Cardiac muscle cell (in vitro differentiated cells and primary cell): Measurements from ENCODE around the gene NRP1. TPM values are rescaled to one million over a fixed set of nuclear protein-coding genes. Genes with fewer than 3 reads are reported as not detected.

Experiments
- DNase-seq, 2 donors: peaks; one replicate each; pipeline versions ENCODE4 v3.0.0 to v3.0.0-alpha.2; 2010 to 2017; ENCODE audit warnings: low read depth in 1 of 2, low spot score in 1 of 2
- H3K27ac ChIP-seq: fragments of 200-600 bp; sonication (generic); 2 replicates; pipeline ENCODE4 v1.5.1; 2016
- H3K27me3 ChIP-seq: fragments of 200-600 bp; sonication (generic); 2 replicates; pipeline ENCODE4 v1.6.0; 2016; ENCODE audit warnings: control low read depth
- H3K36me3 ChIP-seq: fragments of 200-600 bp; sonication (generic); 2 replicates; pipeline ENCODE4 v1.5.1; 2016; ENCODE audit warnings: control low read depth
- H3K4me1 ChIP-seq: fragments of 200-600 bp; sonication (generic); 2 replicates; pipeline ENCODE4 v1.8.1; 2017; ENCODE audit warnings: low read depth, mild to moderate bottlenecking, mixed run types
- H3K4me3 ChIP-seq: fragments of 200-600 bp; sonication (generic); 2 replicates; pipeline ENCODE4 v1.5.1; 2016; ENCODE audit warnings: mild to moderate bottlenecking
- H3K9me3 ChIP-seq: fragments of 200-600 bp; sonication (generic); 2 replicates; pipeline ENCODE4 v1.5.1; 2017; ENCODE audit warnings: low read depth, mild to moderate bottlenecking, control low read depth
- polyA plus RNA-seq: library from polyadenylated mRNA; unstranded; fragments of >200 nt; fragmentation: Nextera tagmentation; extraction: Ambion mirVana; gene quantifications from 2 replicates; pipeline ENCODE4 v1.2.1, GENCODE V29; 2016
- total RNA-seq: library from RNA; depleted of rRNA; stranded (reverse); fragments of >200 nt; gene quantifications from 2 replicates; pipeline ENCODE4 v1.2.3, GENCODE V29; 2016
- TF ChIP-seq, protein P1 (sequence below): IDR thresholded peaks from 2 replicates; pipeline ENCODE4 v1.5.1; 2012; ENCODE audit warnings: low read depth, mild to moderate bottlenecking, low read length

Gene NRP1
- total and polyA plus RNA-seq, 2 experiments from 2014 or later, result 145 to 327 TPM

- H3K36me3 ChIP-seq, result peaks cover 63% of the 10 kb centered on the region
- no peaks in the 10 kb centered on the region for H3K9me3 ChIP-seq
- H3K27ac ChIP-seq, result peak overlapping the region; percentile 23
- TF ChIP-seq, protein P1, sequence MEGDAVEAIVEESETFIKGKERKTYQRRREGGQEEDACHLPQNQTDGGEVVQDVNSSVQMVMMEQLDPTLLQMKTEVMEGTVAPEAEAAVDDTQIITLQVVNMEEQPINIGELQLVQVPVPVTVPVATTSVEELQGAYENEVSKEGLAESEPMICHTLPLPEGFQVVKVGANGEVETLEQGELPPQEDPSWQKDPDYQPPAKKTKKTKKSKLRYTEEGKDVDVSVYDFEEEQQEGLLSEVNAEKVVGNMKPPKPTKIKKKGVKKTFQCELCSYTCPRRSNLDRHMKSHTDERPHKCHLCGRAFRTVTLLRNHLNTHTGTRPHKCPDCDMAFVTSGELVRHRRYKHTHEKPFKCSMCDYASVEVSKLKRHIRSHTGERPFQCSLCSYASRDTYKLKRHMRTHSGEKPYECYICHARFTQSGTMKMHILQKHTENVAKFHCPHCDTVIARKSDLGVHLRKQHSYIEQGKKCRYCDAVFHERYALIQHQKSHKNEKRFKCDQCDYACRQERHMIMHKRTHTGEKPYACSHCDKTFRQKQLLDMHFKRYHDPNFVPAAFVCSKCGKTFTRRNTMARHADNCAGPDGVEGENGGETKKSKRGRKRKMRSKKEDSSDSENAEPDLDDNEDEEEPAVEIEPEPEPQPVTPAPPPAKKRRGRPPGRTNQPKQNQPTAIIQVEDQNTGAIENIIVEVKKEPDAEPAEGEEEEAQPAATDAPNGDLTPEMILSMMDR, result no peak
- no peak overlapping the region for H3K4me3 ChIP-seq
- no peak for DNase-seq
- no peaks in the 10 kb centered on the region for H3K27me3 ChIP-seq
- no peaks in the 10 kb centered on the region for H3K4me1 ChIP-seq
Measured at GRCh38 chr10:33265621-33266020, 68.8 kb downstream of the NRP1 start.

DNA sequence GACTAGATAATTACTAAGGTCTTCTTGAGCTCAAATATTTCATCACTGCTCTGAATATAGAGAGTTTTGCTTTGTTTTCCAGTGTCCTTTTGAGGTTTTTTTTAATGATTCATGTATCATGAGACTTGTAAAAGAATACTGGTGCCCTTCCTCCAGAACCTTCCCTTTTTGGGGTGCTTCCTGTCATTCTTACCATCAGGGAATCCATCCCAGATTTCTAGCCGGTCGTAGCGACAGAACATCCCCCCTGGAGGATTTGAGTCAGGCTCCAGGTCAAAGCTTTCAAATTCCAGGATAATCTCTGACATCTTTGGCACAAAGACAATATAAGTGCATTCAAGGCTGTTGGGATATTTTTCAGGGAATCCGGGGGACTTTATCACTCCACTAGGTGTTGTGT, 71.0 kb downstream of the NRP1 start:
- H3K27me3 ChIP-seq, result no peaks in the 10 kb centered on the region

DNA sequence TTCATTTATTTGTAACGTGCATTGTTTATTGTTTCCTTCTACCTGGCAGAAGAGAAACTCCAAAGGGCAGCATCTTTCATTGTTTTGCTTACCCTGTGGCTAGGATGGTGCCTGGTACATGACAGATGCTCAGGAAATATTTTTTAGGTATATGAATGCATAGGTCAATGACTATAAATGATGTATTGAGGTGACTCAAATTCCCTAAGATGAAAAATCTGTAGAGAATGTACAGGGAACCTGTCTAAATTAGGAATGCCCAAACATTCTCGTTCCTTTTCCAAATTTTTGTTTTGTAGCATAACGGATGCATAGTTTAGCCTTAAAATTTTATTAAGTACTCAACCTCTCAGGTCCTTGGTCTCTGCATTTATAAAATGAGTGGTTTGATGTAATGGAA, 71.6 kb downstream of the NRP1 start:
- no peaks in the 10 kb centered on the region for H3K27me3 ChIP-seq
- TF ChIP-seq, protein P1, result no peak
- no peak overlapping the region for H3K27ac ChIP-seq
- H3K4me1 ChIP-seq, result no peaks in the 10 kb centered on the region
- no peaks in the 10 kb centered on the region for H3K9me3 ChIP-seq
- peaks cover 63% of the 10 kb centered on the region for H3K36me3 ChIP-seq
- H3K4me3 ChIP-seq, result no peak overlapping the region
- no peak for DNase-seq

More for the DNA sequence above, 71.0 kb downstream of the NRP1 start:
- TF ChIP-seq, protein P1, result no peak
- peak in 1 of 2 donors; percentile 58 for DNase-seq
- no peak overlapping the region for H3K27ac ChIP-seq
- no peaks in the 10 kb centered on the region for H3K9me3 ChIP-seq
- no peak overlapping the region for H3K4me3 ChIP-seq
- H3K4me1 ChIP-seq, result no peaks in the 10 kb centered on the region
- peaks cover 63% of the 10 kb centered on the region for H3K36me3 ChIP-seq

- Histone ChIP-seq H3K27ac (no peak overlapping the region), H3K4me1 (no peaks in the 10 kb centered on the region), H3K36me3 (peaks cover 74% of the 10 kb centered on the region), H3K27me3 (no peaks in the 10 kb centered on the region), H3K9me3 (no peaks in the 10 kb centered on the region), H3K4me3 (no peak overlapping the region)
- TF ChIP-seq, protein P1, result no peak
- no peak for DNase-seq
Measured at GRCh38 chr10:33260403-33261149, 73.9 kb downstream of the NRP1 start.

GRCh38 chr10:33258967-33259366, 75.5 kb downstream of the NRP1 start:
- no peak overlapping the region for H3K4me3 ChIP-seq
- no peaks in the 10 kb centered on the region for H3K4me1 ChIP-seq
- DNase-seq, result peak in 1 of 2 donors; percentile 67
- TF ChIP-seq, protein P1, result no peak
- H3K27ac ChIP-seq, result no peak overlapping the region
- no peaks in the 10 kb centered on the region for H3K9me3 ChIP-seq
- peaks cover 84% of the 10 kb centered on the region for H3K36me3 ChIP-seq
- H3K27me3 ChIP-seq, result no peaks in the 10 kb centered on the region
